ENCODE measurements around the gene DDX20.

- TF ChIP-seq CTCF (IDR thresholded peaks at IDR 0.05) (no peak), POLR2A (IDR thresholded peaks at IDR 0.05) (no peak)
Measured at GRCh38 chr1:111706921-111707320, 48.8 kb upstream of the DDX20 start.
